AG09309 (cell line): Measurements from ENCODE around the gene ACOT7.
A peak's percentile ranks its signal among the peaks of the same experiment; 100 is the strongest.

Source experiments
- DNase-seq: peaks from one replicate; pipeline ENCODE4 v3.0.0-alpha.2; 2010; ENCODE audit warnings: low read depth
- H3K4me3 ChIP-seq: 2 replicates; pipeline ENCODE4 v1.5.1; 2011; ENCODE audit warnings: mild to moderate bottlenecking, low read depth, low read length, moderate library complexity; ENCODE audit not compliant: control insufficient read depth
- TF ChIP-seq, protein P1 (sequence below): IDR thresholded peaks from 2 replicates; pipeline ENCODE4 v1.5.1; 2011; ENCODE audit warnings: mild to moderate bottlenecking, low read depth, low read length, inconsistent platforms; ENCODE audit not compliant: insufficient read depth, control insufficient read depth; ENCODE audit errors: missing control alignments

ACOT7 gene

DNA sequence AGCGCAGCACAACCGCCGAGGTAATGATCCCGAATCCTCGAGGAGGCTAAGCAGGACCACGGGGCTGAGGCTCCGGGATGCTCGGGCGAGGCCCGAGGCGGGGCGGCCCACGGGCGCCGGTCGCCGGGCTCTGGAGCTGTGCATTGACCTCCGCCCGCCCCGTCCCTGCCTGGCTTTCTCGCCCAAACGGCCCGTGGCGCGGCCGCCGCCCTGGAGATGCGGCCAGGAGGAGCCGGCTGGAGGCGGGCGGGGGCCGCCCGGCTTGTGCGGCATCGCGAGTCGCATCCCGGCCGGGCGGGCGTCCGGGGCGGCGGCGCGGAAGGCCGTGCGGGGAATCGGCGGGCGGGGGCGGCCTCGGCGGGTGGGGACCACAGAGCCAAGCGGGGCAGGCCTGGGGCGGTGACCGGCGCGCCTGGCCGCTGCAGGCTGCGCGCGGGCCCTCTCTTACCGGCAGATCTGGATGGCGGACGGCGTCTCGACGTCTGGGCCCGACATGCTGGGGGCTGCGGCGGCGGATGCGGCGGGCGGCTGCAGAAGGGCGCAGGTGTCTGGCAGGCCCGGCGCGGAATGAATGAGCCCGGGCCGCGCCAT lies 663 bp downstream of the ACOT7 start:
- TF ChIP-seq, protein P1, sequence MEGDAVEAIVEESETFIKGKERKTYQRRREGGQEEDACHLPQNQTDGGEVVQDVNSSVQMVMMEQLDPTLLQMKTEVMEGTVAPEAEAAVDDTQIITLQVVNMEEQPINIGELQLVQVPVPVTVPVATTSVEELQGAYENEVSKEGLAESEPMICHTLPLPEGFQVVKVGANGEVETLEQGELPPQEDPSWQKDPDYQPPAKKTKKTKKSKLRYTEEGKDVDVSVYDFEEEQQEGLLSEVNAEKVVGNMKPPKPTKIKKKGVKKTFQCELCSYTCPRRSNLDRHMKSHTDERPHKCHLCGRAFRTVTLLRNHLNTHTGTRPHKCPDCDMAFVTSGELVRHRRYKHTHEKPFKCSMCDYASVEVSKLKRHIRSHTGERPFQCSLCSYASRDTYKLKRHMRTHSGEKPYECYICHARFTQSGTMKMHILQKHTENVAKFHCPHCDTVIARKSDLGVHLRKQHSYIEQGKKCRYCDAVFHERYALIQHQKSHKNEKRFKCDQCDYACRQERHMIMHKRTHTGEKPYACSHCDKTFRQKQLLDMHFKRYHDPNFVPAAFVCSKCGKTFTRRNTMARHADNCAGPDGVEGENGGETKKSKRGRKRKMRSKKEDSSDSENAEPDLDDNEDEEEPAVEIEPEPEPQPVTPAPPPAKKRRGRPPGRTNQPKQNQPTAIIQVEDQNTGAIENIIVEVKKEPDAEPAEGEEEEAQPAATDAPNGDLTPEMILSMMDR = no peak
- no peak for DNase-seq
- H3K4me3 ChIP-seq = peak overlapping the region; percentile 58

DNA sequence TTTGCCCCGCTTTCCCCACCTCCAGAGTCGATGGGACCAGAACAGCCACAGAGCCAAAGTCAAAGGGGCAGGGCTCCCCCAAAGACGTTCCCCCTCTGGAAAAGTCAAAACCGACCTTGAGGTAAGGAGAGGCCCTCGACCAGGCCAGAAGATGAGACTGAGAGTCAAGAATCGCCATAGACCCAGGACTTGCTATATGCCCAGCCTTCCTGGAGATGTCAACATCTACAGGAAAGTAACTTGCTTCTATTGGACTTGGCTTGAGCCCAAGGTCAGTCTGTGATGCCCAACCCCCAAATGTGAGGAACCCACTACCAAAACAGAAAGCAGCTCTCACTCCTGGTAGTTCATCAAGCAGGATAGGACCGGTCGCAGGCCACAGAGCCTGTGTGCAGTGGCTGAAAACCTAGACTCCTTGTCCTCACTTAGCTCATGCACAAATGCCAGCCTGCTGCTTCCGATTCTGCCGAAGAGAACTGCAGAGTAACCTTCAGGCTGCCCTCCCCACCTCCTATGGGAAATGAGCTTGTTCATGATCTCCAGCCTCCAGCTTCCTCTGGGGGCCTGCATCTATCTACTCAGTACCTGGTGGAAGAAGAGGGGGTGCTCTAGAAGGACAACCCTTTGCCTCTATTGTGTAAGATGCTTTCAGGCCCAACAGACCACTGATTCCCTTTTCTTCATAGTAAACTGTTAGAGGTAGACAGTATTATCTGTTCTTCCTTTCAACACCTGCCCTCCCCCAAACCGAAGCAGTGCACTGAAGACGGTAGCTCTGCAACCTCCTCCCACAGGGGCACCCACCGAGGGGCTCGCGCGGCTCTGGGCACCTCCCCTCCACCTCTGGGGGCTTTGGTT lies 1.4 kb downstream of the ACOT7 start:
- H3K4me3 ChIP-seq = peak overlapping the region; percentile 58
- TF ChIP-seq, protein P1 = no peak
- no peak for DNase-seq

DNA sequence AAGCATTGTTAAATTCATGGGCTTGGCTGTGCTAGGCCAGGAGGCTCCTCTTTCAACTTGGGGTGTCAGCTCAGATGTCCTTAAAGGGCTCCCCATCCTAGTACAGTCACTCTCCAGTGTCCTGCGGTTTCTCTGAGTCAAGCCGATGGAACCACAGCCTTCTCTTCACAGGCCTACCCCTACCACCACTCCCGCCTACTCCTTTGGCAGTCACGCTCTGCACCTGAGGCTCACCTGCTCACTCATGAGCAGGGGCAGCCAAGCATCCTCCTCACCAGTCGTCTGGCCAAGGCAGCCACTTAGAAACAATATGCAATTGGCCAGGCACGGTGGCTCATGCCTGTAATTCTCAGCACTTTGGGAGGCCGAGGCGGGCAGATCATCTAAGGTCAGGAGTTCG lies 3.6 kb downstream of the ACOT7 start:
- no peak overlapping the region for H3K4me3 ChIP-seq
- TF ChIP-seq, protein P1 = no peak
- no peak for DNase-seq

DNA sequence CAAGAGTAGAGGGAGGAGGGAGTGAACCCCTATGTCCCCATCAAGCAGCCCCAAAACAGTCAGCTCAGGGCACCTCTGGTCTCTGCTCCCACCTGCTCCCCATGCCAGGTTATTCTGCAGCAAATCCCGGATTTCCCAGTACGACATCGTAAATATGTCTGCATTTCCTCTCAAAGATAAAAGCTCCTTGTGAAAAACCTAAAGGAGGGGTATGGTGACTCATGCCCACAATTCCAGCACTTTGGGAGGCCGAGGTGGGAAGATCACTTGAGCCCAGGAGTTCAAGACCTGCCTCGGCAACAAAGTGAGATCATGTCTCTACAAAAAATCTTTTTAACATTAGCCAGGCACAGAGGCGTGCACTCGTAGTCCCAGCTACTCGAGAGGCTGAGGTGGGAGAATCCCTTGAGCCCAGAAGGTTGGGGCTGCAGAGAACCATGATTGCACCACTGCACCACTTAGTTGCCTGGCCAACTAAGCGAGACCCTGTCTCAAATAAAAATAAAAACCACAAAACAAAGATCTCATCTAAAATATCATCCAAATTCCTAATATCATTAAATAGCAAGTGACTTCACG lies 7.1 kb downstream of the ACOT7 start:
- TF ChIP-seq, protein P1 = no peak
- DNase-seq = no peak
- H3K4me3 ChIP-seq = no peak overlapping the region

DNA sequence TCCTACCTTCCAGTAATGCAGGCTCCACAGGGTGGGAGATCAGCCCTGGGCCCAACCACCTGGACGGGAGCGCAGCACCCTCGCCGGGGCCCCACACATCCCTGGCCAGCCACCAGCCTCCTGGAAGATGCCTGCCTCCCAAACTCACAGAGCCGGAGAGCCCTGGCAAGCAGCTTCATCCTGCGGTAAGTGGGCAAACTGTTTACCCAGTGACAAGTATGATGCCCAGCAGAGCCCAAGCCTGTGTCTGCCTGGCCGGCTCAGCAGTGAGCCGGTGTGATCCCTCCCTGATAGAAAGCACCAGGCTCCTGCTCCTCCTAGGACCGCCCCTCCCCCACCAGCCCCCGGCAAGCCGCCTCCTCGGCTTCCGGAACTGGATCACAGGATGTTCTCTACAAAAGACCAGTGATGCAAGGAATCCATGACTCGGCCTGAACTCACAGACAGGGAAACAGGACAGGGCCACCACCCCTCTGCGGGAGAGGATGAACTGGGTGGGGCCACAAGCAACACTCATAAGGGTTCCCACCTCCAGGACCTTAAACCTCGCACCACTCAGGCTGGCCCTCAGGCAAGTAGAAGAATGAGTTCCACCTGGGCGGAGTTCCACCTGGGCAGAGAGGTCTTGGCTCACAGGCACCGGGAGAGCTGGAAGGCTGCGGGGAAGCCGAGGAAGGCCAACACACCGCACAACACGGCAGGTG lies 7.9 kb downstream of the ACOT7 start:
- peak; percentile 11 for DNase-seq
- TF ChIP-seq, protein P1 = no peak
- peak overlapping the region; percentile 12; the same call in 1 of the 2 replicates for H3K4me3 ChIP-seq

DNA sequence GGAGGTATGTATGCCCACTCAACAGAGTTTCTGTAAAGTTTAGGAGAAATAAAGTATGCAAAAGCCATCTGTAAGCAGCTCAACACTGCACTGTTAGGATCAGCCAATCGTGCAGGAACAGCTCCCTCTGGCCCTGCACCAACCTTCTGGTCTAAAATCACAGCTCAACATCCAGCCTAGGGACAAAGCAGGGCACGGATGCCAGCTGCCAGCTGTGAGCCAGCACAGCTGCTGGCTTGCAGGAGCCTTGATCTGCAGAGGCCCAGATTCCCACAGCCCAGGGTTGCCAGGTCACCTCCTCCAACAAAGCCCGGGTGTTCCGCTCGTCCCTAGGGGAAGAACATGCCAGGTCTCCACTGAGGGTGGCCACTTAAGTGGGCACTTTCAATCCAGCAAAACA lies 8.6 kb downstream of the ACOT7 start:
- TF ChIP-seq, protein P1 = no peak
- H3K4me3 ChIP-seq = peak overlapping the region; percentile 12; the same call in 1 of the 2 replicates
- DNase-seq = no peak
